HG03280 (cell line): ENCODE data around the gene NAGS.
"Not testable (repeated sequence)": the region's sequence is repeated elsewhere in the genome, so short reads cannot be mapped to it uniquely, and the experiment has no call there.

ENCODE experiments used
- ATAC-seq: cut with Tn5 transposase; IDR thresholded peaks from one replicate; pipeline ENCODE4 v1.9.1; 2021; ENCODE audit warnings: mild to moderate bottlenecking, moderate library complexity; ENCODE audit not compliant: unreplicated experiment

Gene NAGS

GRCh38 chr17:44006272-44006597 lies 1.8 kb downstream of the NAGS start:
- ATAC-seq, result no peak

- peak; percentile 79 for ATAC-seq
Measured at GRCh38 chr17:44006598-44007345, 2.4 kb downstream of the NAGS start.

GRCh38 chr17:44007346-44008204 lies 3.2 kb downstream of the NAGS start:
- peak; percentile 12 for ATAC-seq

- no peak for ATAC-seq
Measured at GRCh38 chr17:44008205-44008909, 3.9 kb downstream of the NAGS start.

GRCh38 chr17:44010966-44011647 lies 6.7 kb downstream of the NAGS start:
- ATAC-seq, result no peak

- no peak for ATAC-seq
Measured at GRCh38 chr17:44011876-44012275, 7.5 kb downstream of the NAGS start.

GRCh38 chr17:44012391-44012790 lies 8.0 kb downstream of the NAGS start:
- no peak for ATAC-seq

GRCh38 chr17:44012874-44013273 lies 8.5 kb downstream of the NAGS start:
- no peak for ATAC-seq

GRCh38 chr17:44014133-44014436 lies 9.7 kb downstream of the NAGS start:
- ATAC-seq, result peak; percentile 13

- ATAC-seq, result peak; percentile 86
Measured at GRCh38 chr17:44014437-44015172, 10.2 kb downstream of the NAGS start, which contains the start of gene TMEM101. TSS of gene TMEM101 (minus strand) at chr17:44014963. CDS start at chr17:44014952, 11 bp downstream.

- ATAC-seq, result not testable (repeated sequence)
Measured at GRCh38 chr17:44021227-44021626, 16.8 kb downstream of the NAGS start.

GRCh38 chr17:44022246-44022645 lies 17.8 kb downstream of the NAGS start:
- ATAC-seq, result no peak

- no peak for ATAC-seq
Measured at GRCh38 chr17:44023545-44024270, 19.3 kb downstream of the NAGS start.

- no peak for ATAC-seq
Measured at GRCh38 chr17:44024271-44024663, 19.8 kb downstream of the NAGS start.

GRCh38 chr17:44024853-44025252 lies 20.4 kb downstream of the NAGS start:
- no peak for ATAC-seq

- ATAC-seq, result no peak
Measured at GRCh38 chr17:44029736-44030135, 25.3 kb downstream of the NAGS start.

GRCh38 chr17:44030482-44030881 lies 26.1 kb downstream of the NAGS start:
- no peak for ATAC-seq

GRCh38 chr17:44033861-44034408 lies 29.5 kb downstream of the NAGS start:
- ATAC-seq, result no peak

- ATAC-seq, result not testable (repeated sequence)
Measured at GRCh38 chr17:44034688-44035087, 30.3 kb downstream of the NAGS start.
